Brain pericyte (primary cell): ENCODE measurements around the gene GPRIN3.

Experiments used
- DNase-seq: peaks from one replicate; pipeline ENCODE4 v3.0.0-alpha.2; 2012; ENCODE audit warnings: low read depth, low spot score

The GPRIN3 gene

DNA sequence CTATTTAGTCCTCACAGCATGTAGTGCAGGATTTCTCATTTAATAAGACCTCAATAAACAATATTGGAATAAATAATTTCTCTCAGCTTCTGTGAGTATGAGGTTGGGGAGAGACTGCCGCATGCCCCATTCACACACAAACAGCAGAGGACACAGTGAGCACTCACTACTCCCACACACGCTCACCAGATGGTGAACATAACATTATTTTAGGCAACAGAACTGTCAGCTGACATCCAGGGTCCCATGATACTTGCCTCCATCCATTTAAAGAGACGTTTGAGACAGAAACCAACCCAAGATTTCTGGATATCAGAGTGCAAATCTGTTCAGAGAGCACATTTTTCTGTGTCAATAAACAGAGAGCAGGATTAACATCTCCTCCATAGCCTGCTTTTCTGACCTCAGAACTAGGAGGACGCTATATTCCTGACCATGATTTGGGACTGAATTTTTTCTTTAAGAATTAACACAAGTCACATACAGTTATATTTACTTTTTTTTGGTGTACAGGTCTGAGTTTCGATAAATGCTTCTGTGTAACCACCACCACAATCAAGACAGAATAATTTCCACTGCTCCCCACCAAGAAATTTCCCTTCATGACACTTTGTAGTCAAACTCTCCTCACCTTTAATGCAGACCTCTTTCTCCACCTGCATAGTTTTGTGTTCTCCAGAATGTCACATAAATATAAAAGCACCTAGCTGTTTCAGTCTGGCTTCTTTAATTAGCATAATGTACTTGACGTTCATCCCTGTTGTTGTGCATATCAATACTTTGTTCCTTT lies 16.7 kb downstream of the GPRIN3 start:
- DNase-seq = no peak

DNA sequence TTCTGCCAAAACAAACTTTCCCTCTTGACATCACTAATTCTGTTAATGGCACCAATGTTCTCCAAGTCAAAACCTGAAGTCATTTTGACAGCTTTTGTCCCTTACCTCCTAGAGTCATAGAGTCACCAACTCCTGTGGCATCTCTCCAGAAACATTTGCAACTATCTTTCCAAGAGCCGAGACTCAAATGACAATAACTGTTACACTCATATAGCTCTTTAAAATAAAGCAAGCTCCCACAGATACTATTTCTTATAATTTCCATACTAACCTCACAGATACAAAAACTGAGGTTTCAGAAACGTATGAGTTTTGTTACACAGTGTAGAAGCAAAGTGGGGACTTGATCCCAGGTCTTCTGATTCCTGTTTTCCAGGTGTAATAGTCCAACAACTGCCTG lies 18.3 kb downstream of the GPRIN3 start:
- DNase-seq = no peak

DNA sequence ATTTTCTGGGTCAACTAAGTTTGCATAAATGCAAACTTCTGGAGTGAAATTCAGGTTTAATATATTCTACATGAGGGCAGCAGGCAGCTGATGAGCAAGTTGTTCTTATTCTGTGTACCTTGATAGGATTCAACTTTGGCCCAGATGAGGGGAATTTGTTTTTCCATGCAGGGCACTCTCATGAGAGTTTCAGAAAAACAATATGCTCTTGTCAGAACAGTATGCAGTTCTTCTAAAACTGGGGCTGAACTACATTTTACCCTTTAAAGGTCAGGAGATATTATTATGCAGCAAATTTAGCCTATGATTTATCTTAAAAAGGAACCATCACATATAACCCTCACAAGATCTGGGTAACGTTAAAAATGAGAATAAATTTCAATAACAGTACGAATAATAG lies 19.2 kb downstream of the GPRIN3 start:
- no peak for DNase-seq

DNA sequence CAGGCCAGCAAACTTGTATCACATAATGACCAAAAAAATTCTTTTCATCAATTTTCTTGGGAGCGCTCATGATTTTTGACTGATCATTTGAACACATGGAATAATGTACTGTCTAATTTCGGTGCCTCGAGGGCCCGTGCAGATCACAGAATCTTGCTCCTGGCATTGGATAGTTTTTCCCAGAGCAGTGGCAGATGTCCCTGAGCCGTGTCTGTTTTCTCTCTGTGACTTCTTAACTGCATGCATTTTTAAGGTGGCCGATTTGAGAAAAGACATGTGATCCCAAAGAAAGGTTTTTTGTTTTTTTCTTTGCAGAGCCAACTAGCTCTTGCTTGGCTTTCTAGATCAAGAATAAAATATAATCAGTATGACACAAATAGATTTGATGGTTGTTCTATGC lies 19.7 kb downstream of the GPRIN3 start:
- DNase-seq = no peak

DNA sequence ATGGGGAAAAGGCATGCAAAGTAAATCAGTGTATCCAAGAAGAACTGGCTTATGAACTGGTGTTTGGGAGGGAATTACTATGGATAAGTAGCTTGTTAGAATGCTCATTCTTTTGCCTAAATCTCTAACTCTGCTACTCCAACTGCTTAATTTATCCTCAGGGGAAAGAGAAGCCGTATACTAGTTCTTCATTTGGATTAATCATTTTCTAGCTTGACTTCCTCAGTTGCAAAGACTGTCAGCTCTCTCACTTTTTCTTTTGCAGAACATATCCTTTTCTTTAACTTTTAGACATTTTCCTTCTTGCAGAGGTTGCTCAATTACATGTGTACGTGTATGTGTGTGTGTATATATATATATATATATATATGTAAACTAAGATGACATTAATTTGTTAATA lies 21.9 kb downstream of the GPRIN3 start:
- DNase-seq = no peak

DNA sequence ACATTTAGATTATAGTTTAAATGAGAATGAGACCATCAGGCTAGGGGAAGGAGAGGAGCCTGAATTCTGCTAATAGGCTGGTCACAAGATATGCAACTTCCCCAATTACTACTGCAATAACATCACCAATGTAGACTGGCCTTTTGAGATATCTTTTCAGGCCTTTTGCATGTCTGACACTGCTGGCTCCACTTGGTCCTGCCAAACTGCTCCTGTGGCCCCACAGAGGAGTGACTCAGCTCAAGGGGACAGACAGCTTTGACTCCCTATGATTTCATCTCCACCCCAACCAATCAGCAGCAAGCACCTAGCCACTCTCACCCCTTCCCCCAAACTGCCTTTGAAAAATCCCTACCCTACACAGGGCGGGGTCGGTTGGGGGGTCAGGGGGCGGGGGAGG lies 22.8 kb downstream of the GPRIN3 start:
- no peak for DNase-seq

DNA sequence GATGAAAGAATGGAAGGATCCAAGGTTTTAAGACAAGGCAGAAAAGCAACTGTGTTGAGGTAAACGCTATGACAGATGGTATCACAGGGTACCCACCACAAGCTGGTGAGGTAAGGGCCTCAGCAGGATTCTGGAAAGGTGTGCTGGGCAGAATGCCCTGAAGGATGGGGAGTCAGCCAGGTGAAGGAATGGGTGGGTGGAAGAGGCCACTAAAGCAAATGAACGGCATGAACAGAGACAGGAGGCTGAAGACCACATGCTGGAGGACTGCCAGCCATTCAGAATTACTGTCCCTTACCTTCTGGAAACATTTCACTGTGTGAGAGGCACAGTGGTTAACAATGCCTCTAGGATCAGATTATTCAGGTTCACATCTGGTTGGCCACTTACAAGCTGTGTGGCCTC lies 23.6 kb downstream of the GPRIN3 start:
- DNase-seq = no peak

DNA sequence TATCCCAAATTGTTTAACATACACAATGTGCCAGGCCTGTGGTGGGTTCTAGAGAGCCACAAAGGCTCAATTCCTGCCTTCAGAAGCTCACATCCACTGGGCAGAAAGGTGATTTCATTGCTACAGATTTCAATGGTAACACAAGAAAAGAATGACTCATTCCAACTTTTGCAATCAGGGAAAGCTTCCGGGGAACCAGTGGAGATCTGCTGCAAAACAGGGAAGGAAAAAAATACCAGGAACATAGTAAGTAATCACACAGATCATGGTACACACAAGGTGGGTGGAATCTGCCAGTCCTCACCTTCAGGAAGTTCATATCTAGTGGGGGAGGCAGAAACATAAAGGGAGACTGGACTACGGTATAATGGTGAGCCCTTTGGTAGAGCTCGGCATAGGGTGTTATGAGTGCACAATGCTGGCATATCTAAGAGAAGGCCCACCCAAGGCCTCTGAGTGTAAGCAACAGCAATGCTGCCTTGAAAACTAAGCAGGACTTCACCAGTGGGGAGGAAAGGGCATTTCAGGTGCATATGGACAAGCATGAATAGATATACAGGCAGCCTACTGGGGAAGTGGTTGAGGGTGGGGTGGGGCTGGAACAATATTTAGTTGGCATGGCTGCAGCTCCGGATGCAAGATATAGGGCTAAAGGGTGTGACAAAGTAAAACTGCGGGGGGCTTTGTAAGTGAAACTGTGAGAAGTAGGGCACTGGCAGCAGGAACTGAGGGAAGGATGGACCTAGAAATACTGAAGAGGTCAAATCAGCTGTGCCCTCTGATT lies 24.2 kb downstream of the GPRIN3 start:
- no peak for DNase-seq

DNA sequence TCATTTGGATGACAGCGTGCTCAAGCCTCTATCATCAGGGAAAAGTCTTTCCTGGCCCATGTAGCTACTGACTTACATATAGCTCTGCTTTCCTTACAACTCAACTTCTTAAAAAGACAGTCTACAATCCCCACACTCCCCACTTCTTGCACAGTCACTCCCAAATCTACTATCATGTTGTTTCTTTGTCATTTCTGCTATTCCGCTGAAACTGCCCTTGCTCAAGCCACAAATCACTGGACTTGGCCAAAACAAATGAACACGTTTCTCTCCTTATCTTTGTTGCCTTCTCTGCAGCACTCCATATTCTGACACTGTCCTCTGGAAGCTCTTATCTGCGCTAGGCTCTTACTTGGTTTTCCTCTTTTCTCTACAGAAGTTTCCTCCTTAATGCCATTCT lies 28.2 kb downstream of the GPRIN3 start:
- no peak for DNase-seq

DNA sequence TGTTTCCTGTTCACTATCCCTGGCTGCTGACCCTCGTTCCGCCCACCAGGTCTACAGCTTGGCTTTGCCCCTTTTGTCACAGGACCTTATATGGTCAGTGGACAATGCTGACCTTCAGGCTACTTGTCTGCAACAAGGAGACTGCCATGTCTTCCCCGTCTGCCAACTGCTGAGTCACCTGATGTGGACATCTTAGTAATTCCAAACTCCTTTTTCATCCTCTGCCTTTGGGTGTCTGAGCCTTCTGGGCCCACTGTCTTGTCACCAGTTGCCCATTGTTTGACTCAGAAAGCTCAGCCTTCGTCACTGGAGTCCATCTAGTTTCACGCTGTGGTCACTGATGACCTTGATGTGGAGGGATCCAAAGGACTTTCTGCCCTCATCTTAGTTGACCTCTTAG lies 30.2 kb downstream of the GPRIN3 start:
- no peak for DNase-seq

DNA sequence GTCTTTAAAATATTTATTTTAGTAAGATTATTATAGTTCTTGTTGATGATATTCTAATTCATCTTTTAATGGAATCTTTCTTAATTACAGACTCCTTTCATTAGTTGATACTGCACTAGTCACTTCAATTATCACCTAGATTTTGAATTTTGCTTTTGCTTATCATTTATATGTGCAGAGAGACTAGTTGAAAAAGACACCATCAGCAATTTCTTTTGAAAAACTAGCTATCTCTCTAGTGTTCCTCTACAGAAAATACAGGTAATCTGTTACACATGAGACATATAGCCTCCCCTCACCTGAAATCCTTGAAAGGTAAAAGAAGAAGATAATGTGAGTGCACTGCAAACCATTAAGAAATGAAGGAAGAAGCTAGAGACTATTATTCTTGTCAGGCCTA lies 31.3 kb downstream of the GPRIN3 start:
- no peak for DNase-seq

DNA sequence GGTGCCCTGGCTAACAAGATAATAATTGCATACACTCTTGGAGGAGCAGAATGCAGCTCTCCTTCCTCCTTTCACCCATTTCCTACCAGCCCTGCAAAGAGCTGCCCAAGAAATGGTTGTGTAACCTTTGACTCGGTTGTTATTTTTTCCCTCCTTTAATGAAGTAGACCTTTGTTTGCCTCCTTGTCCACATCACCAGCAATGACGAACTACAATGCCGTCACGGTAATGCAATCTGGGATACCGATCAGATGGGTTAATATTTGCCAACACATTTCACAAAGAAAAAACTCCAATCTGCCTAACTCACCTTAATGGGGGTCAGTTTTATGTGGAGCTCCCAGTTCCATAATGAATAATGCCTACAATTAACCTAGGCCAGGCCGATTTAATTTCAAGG lies 32.0 kb downstream of the GPRIN3 start:
- no peak for DNase-seq

DNA sequence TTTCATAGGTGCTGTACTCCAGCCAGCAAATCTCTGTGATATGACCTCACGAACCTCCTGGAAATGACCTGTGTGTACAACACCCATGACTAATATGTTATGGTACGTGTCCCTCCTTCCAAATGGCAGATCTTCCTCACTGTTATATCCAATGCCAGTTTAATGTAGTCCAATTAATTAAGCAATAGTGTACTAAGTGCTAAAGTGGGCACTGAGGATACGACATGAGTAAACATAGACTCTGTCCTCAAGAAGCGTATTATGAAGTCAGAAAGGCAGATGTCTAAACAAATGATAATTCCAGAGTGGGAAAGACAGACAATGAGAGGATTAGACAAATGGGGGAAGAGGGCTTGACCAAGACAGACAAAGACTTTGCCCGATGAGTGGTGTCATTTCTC lies 33.9 kb downstream of the GPRIN3 start:
- DNase-seq = no peak

DNA sequence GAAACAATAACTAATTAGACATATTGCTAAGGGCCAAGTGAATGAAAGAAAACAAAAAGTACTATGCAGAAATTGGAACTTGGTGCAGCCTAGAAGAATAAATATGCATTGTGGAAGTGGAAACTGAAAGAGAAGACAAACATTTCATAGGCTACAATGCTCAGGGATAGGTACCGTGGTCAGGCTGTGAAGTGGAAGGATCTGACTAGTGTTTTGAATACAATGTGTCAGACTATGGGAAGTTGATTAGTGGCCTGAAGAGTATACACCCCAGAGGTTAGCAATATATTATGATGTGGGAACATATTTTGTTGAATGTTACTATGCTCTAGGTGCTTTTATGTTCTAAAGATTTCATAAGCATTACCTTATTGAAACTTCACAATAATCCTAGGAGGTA lies 36.8 kb downstream of the GPRIN3 start:
- DNase-seq = no peak

DNA sequence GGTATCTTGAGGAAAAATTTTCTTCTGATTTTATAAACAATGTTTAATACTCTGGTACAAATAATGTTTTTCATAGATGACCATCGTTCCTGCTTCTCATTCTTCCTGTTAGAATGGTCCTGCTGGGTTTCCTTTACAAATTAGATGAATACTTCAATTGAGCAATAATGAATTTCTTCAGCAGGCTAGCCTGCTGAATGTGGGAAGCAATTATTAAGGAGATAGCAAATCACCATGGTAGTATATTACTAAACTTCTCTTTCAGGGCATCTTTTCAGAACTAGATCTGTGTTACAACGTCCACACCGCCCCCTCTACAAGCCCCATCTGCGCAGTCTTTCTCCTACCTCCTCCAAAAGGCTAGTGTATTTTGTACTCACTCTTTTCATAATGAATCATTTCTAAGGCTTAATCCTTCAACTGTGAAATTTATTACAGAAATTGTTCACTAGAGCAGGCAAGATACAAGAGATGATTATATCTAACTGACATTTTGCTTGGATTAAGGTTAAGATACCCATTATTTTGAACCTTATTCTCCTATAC lies 38.4 kb downstream of the GPRIN3 start:
- no peak for DNase-seq

DNA sequence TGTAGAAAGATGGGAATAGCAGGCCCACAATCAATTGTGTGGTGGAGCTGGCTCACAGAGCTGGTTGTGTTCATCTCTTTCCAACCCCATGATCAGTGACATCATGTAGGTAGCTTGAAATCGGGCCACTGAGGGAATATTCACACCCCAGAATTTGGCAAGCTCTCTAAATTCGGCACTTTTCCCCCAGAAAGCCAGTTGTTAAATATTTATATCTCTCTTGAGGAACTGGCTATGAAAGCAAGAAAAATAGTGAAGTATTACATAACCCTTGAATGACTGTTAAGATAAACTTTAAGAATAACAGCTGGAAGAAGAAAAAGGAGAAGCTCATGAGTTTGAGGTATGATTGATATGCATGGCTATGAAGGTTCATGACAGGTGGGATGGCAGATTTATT lies 38.9 kb downstream of the GPRIN3 start:
- no peak for DNase-seq

DNA sequence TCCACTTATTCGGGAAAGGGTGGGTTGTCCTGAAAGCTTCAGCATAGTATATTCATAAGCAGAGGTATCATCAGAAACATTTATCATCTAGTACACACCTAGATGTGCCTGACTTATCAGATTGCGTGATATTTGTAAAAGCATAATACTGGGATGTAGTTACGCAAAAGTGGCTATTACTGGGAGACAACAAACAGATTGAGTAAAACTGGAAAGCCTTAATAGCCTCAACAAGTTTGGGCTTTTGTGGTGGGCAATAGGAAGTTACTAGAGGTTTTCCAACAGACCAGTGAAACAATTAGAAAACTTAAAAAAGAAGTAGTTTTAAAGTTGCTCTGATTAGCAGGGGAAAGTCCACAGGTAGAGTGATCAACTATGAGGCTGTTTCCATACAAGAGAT lies 39.8 kb downstream of the GPRIN3 start:
- no peak for DNase-seq

DNA sequence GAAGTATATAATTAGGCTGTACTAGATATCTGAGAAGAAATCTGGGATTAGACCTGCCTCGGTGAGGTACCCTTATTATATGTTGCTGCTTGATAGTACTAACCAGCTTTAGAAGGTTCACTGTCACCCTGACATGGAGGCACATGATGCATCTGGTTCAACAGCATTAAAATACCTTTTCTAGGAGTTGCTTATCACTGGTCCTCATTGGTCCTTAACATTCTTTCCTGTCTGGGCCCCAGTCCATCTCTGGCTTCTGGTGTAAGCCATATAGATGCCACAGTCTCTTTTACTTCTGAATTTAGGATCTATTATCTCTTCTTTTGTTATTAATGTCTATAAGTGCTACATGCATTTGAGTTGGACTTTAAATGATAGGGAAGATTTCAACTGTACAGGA lies 40.2 kb downstream of the GPRIN3 start:
- no peak for DNase-seq

DNA sequence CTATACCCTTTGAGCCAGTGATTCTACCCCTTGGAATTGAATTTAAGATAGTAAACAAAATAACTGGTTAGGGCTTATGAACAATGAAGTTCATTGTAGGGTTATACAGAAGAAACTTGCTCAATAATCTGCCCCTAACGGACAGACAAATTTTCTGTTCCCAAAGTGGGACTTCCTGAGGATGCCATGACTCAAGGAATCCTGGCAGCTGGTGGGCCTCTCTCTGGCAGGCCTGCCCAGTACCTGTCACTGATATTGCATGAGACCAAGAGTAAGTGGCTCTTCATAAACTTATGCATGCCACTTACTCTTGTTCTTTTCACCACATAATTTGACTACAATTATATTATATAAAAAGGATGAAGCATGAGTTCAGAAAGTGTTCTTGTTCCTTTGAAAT lies 41.5 kb downstream of the GPRIN3 start:
- no peak for DNase-seq

DNA sequence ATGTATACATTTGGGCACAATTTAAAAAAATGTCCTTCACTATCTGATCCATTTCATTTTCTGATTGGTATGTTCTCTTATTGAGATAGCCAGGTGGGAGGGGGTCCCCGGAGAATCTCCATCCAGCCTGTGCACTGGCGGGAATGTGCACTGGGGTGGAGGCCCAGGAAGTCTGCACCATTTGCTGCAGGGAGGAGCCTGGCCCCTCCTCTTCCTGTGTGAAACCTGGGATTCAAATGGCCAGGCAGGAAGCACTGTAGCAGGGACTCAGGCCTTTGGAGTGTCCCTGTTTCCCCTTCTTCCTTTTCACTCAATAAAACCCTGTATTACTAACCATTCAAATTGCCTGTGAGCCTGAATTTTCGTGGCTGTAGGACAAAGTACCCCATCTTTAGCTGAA lies 44.3 kb downstream of the GPRIN3 start:
- DNase-seq = no peak

DNA sequence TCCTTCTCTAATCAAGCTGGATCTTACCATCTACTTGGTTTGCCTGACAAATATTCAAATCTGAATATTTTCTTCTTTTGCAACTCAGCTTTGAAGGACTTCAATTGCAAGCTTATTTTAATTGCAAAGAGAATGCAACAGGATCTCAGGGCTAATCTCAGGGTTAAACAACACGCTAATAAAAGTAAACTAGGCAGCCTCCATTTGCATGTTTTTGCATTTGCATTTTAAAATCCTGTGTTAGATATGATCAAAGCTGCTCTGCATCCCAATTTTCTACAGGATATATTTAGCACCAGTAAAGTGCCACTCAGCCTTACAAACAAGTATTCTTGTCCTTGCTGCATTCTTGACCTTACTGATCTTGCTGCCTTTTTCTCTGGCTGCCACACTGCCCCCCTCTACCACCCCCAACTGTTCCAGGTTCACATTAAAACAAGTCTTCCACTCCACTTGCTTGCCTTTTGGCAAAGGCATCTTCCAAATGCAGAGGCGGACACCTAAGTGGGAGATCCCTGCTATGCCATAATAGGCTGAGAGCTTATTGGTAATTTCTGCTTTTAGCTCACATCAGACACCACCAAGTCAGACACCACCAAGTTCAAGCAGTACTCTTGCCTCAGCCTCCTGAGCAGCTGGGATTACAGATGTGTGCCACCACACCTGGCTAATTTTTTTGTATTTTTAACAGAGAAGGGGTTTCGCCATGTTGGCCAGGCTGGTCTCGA lies 48.1 kb downstream of the GPRIN3 start:
- DNase-seq = no peak

DNA sequence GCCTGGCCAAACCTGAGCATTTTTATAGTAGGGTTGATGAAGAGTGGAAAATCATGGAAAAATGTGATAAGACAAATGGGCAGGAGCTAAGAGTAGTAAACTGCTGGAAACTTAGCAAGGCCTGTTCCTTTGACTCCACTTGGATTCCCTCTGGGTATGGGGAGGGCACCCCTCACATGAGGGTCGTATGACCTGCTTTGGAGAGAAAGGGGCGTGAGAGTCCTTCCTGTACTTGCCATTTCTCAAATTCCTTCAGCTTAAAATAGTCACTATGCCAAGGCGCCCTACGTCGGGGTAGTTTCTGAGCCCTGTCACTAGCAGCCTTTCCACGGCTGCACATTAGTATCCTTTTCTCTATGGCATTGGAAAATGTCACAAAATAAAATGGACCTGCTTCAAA lies 49.1 kb downstream of the GPRIN3 start:
- DNase-seq = no peak
